Measurements from ENCODE around the gene DNTT. TPM values are rescaled to one million over a fixed set of nuclear protein-coding genes. Genes with fewer than 3 reads are reported as not detected.

The DNTT gene
- total RNA-seq, 1 donor from 2014 or later: 0.11 TPM

DNA sequence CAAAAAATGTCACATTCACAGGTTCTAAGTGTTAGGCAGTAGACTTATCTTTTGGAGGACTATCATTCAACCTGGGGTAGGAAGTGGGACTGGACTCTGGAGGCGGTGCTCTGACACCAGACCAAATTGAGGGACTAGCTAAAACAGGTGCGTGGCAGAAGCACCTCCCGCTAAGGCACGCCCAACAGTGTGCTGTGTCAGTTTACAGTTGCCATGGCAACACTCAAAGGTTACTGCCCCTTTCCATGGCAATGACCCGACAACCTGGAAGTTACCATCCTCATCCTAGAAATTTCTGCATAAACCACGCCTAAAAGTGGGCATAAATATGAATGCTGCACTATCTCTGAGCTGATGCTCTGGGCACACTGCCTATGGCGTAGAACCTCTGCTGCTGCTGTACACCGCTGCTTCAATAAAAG, 18.9 kb upstream of the DNTT start:
- ChIA-PET POLR2A (interaction anchor here (3.1 to 5.9 kb wide), 3 partner anchors 12 to 55 kb away, joined by 20 to 344 read pairs (median 50); partner anchors contain the start of gene BLNK), CTCF (interaction anchor here (1.8 to 3.8 kb wide), 3 partner anchors 10 to 55 kb away, joined by 5 to 24 read pairs (median 6); partner anchors contain the start of gene BLNK)
- no peaks in the 10 kb centered on the region for H3K36me3 Mint-ChIP-seq (ENCODE audit: low read depth)
- no peak for ATAC-seq (ENCODE audit: low read depth)
- peak overlapping the region; percentile 77 for H3K27ac Mint-ChIP-seq
- peaks cover 55% of the 10 kb centered on the region for H3K4me1 Mint-ChIP-seq
- intact Hi-C loops (cut with micrococcal nuclease): loop anchor here (5.0 kb wide), 1 partner anchor 453 kb away; no protein-coding TSS in a partner anchor
- TF ChIP-seq, protein P1, sequence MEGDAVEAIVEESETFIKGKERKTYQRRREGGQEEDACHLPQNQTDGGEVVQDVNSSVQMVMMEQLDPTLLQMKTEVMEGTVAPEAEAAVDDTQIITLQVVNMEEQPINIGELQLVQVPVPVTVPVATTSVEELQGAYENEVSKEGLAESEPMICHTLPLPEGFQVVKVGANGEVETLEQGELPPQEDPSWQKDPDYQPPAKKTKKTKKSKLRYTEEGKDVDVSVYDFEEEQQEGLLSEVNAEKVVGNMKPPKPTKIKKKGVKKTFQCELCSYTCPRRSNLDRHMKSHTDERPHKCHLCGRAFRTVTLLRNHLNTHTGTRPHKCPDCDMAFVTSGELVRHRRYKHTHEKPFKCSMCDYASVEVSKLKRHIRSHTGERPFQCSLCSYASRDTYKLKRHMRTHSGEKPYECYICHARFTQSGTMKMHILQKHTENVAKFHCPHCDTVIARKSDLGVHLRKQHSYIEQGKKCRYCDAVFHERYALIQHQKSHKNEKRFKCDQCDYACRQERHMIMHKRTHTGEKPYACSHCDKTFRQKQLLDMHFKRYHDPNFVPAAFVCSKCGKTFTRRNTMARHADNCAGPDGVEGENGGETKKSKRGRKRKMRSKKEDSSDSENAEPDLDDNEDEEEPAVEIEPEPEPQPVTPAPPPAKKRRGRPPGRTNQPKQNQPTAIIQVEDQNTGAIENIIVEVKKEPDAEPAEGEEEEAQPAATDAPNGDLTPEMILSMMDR (IDR thresholded peaks at IDR 0.05): no peak
- DNase-seq: no peak
- H3K9me3 Mint-ChIP-seq: no peaks in the 10 kb centered on the region
- no peak overlapping the region for H3K4me3 Mint-ChIP-seq
- no peaks in the 10 kb centered on the region for H3K27me3 Mint-ChIP-seq

GRCh38 chr10:96287392-96288105, 16.7 kb upstream of the DNTT start:
- intact Hi-C loops (cut with micrococcal nuclease): loop anchor here (1.0 to 5.0 kb wide), 4 partner anchors 8 to 455 kb away; no protein-coding TSS in a partner anchor
- ChIA-PET POLR2A (interaction anchor here (0.6 to 5.9 kb wide), 15 partner anchors 8 to 530 kb away, joined by 3 to 344 read pairs (median 6); partner anchors contain the start of genes BLNK and ZNF518A), CTCF (interaction anchor here (0.7 to 3.8 kb wide), 9 partner anchors 12 to 68 kb away, joined by 3 to 51 read pairs (median 5); partner anchors contain the start of gene BLNK)
- Mint-ChIP-seq H3K4me3 (peak overlapping the region; percentile 75), H3K9me3 (no peaks in the 10 kb centered on the region), H3K36me3 (ENCODE audit: low read depth) (no peaks in the 10 kb centered on the region), H3K27ac (peak overlapping the region; percentile 96), H3K27me3 (no peaks in the 10 kb centered on the region), H3K4me1 (peaks cover 75% of the 10 kb centered on the region)
- no peak for DNase-seq
- TF ChIP-seq, protein P1 (IDR thresholded peaks at IDR 0.05): no peak
- peak; percentile 72 for ATAC-seq (ENCODE audit: low read depth)

DNA sequence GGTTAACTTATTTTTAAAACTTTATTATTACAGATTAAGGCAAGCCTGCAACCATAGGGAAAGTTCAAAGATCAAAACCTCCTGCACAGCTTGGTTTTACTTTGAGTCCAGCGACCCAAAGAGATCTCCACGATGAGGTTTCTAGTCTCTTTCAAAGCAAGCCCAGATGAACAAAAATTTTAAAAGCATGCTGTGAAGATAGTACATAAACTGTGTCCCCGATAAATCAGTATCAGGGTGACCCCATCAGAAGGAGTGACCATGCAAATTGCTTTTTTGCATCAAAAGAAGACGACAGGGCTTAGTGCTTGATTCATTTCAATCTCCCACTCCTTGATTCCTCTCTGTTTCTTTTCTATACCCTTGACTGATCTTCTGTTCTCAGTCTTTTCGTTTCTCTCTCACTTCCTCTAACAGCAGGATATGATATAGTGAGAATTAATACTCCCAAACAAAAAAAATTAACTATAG, 16.0 kb upstream of the DNTT start:
- H3K9me3 Mint-ChIP-seq: no peaks in the 10 kb centered on the region
- intact Hi-C loops (cut with micrococcal nuclease): loop anchor here (1.0 to 5.0 kb wide), 3 partner anchors 15 to 456 kb away; no protein-coding TSS in a partner anchor
- POLR2A ChIA-PET: interaction anchor here (0.8 to 5.9 kb wide), 12 partner anchors 9 to 158 kb away, joined by 3 to 344 read pairs (median 10); partner anchors contain the start of genes BLNK and ZNF518A
- peak overlapping the region; percentile 96 for H3K27ac Mint-ChIP-seq
- H3K36me3 Mint-ChIP-seq (ENCODE audit: low read depth): no peaks in the 10 kb centered on the region
- CTCF ChIA-PET: interaction anchor here (0.7 to 3.8 kb wide), 6 partner anchors 16 to 69 kb away, joined by 3 to 51 read pairs (median 5); partner anchors contain the start of gene BLNK
- ATAC-seq (ENCODE audit: low read depth) (peak; percentile 79), DNase-seq (no peak)
- peak overlapping the region; percentile 75 for H3K4me3 Mint-ChIP-seq
- TF ChIP-seq, protein P1 (IDR thresholded peaks at IDR 0.05): no peak
- H3K4me1 Mint-ChIP-seq: peaks cover 82% of the 10 kb centered on the region
- H3K27me3 Mint-ChIP-seq: no peaks in the 10 kb centered on the region

GRCh38 chr10:96289218-96289910, 14.9 kb upstream of the DNTT start:
- POLR2A ChIA-PET: interaction anchor here (5.7 to 5.9 kb wide), 2 partner anchors 16 to 59 kb away, joined by 50 to 344 read pairs; partner anchors contain the start of gene BLNK
- H3K27me3 Mint-ChIP-seq: no peaks in the 10 kb centered on the region
- no peaks in the 10 kb centered on the region for H3K36me3 Mint-ChIP-seq (ENCODE audit: low read depth)
- H3K9me3 Mint-ChIP-seq: no peaks in the 10 kb centered on the region
- H3K4me1 Mint-ChIP-seq: peaks cover 83% of the 10 kb centered on the region
- H3K27ac Mint-ChIP-seq: peak overlapping the region; percentile 96
- CTCF ChIA-PET: no interaction called here
- H3K4me3 Mint-ChIP-seq: peak overlapping the region; percentile 35
- ATAC-seq (ENCODE audit: low read depth): no peak
- TF ChIP-seq, protein P1 (IDR thresholded peaks at IDR 0.05): no peak
- intact Hi-C loops (cut with micrococcal nuclease): loop anchor here (5.0 kb wide), 1 partner anchor 457 kb away; no protein-coding TSS in a partner anchor
- no peak for DNase-seq
